ENCODE data around the gene C2orf80.

DNA sequence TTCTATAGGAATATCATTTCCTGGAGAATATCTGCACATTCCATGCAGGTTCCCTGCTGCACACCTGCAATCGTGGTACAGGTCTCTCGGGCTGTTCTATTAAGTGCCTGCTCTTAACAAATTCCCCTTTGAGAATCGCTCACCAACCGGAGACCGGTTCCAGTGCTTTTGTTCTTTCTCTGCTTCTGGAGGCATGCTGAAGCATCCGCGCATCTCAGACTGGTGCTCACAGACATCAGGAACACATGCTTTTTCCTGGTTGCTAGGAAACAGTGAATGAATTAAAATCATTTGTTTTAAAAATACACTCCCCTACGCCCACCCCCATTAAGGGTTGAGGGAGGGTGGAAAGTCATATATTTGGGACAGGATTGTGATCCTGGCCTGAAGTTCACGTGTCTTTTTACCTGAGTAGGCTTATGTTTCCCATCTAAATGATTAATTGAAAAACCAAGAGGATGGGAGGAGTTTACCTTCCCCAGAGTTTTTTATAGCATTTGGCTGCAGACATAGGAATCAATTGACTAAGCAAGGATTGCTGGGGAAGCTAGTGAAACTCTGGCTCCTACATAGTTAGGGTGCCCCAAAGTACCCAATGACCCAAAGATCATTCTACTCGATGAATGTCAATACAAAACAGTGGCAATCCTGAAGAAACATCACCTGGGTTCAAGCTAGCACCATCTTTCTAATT lies at the start of gene C2orf80:
- TF ChIP-seq, protein P1, sequence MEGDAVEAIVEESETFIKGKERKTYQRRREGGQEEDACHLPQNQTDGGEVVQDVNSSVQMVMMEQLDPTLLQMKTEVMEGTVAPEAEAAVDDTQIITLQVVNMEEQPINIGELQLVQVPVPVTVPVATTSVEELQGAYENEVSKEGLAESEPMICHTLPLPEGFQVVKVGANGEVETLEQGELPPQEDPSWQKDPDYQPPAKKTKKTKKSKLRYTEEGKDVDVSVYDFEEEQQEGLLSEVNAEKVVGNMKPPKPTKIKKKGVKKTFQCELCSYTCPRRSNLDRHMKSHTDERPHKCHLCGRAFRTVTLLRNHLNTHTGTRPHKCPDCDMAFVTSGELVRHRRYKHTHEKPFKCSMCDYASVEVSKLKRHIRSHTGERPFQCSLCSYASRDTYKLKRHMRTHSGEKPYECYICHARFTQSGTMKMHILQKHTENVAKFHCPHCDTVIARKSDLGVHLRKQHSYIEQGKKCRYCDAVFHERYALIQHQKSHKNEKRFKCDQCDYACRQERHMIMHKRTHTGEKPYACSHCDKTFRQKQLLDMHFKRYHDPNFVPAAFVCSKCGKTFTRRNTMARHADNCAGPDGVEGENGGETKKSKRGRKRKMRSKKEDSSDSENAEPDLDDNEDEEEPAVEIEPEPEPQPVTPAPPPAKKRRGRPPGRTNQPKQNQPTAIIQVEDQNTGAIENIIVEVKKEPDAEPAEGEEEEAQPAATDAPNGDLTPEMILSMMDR (IDR thresholded peaks at IDR 0.05), result no peak
- TF ChIP-seq POLR2A (IDR thresholded peaks at IDR 0.05) (no peak), EP300 (IDR thresholded peaks at IDR 0.05) (no peak)

Data from tibial nerve (tissue), 4 donors.